PC-3 (cell line): ENCODE data around the gene ATP13A5. TPM values are rescaled to one million over a fixed set of nuclear protein-coding genes. Genes with fewer than 3 reads are reported as not detected.

Experiments used
- ATAC-seq: fragments of 200-7000 bp; cut with Tn5 transposase; 2 replicates; pipeline ENCODE4 v1.9.1; 2020; ENCODE audit warnings: mild to moderate bottlenecking, moderate library complexity
- BruUV-seq: library from RNA; stranded (reverse); fragments of 400-500 nt; replicated peaks from 2 replicates; lab custom pipeline; 2021; lab: Mats Ljungman, UMichigan
- CTCF ChIA-PET: fragments of 300-600 bp; sonication (Branson Sonifier 250); formaldehyde crosslinking; loops from one replicate; lab custom pipeline; 2022; ENCODE audit warnings: antibody characterized with exemption; lab: Charles Lee
- POLR2A ChIA-PET: fragments of 300-600 bp; sonication (Branson Sonifier 250); formaldehyde crosslinking; loops from one replicate; lab custom pipeline; 2022; ENCODE audit warnings: antibody characterized with exemption; ENCODE audit not compliant: unreplicated experiment; lab: Charles Lee
- DNase-seq: peaks from one replicate; pipeline ENCODE4 v3.0.0-alpha.2; 2015
- H2AFZ ChIP-seq: fragments of 300-600 bp; sonication (generic); 2 replicates; pipeline ENCODE4 v1.6.0; 2016; ENCODE audit warnings: antibody characterized with exemption, low read length
- H3F3A ChIP-seq: fragments of 300-600 bp; sonication (generic); one replicate; pipeline ENCODE4 v1.6.0; 2017; ENCODE audit warnings: antibody characterized with exemption, low read length, control low read depth, mild to moderate bottlenecking; ENCODE audit not compliant: unreplicated experiment
- H3K27ac ChIP-seq: fragments of 300-600 bp; sonication (generic); 2 replicates; pipeline ENCODE4 v1.5.1; 2016; ENCODE audit warnings: mild to moderate bottlenecking, low read length
- H3K27me3 ChIP-seq: fragments of 300-600 bp; sonication (generic); 2 replicates; pipeline ENCODE4 v1.6.1; 2016; ENCODE audit warnings: low read length, mixed read lengths
- H3K36me3 ChIP-seq: fragments of 300-600 bp; sonication (generic); 2 replicates; pipeline ENCODE4 v1.6.1; 2016; ENCODE audit warnings: low read depth, mixed run types, low read length, mixed read lengths
- H3K4me1 ChIP-seq: fragments of 300-600 bp; sonication (generic); 2 replicates; pipeline ENCODE4 v1.5.1; 2016; ENCODE audit warnings: low read length; ENCODE audit not compliant: insufficient read depth
- H3K4me2 ChIP-seq: fragments of 300-600 bp; sonication (generic); 2 replicates; pipeline ENCODE4 v1.6.0; 2016; ENCODE audit warnings: low read length
- H3K4me3 ChIP-seq: fragments of 300-600 bp; sonication (generic); 2 replicates; pipeline ENCODE4 v1.5.1; 2016; ENCODE audit warnings: mild to moderate bottlenecking, low read length, mixed read lengths
- H3K79me2 ChIP-seq: fragments of 300-600 bp; sonication (generic); 2 replicates; pipeline ENCODE4 v1.6.1; 2017; ENCODE audit warnings: low read length, mixed read lengths
- H3K9ac ChIP-seq: fragments of 300-600 bp; sonication (generic); 2 replicates; pipeline ENCODE4 v1.6.0; 2016; ENCODE audit warnings: mild to moderate bottlenecking, low read length
- H3K9me2 ChIP-seq: fragments of 300-600 bp; sonication (generic); replicated peaks from 2 replicates; pipeline ENCODE4 v1.6.1; 2016; ENCODE audit warnings: mixed run types, low read length, mixed read lengths
- H3K9me3 ChIP-seq: fragments of 300-600 bp; sonication (generic); 2 replicates; pipeline ENCODE4 v1.6.1; 2016; ENCODE audit warnings: low read length, mixed read lengths
- H4K20me1 ChIP-seq: fragments of 300-600 bp; sonication (generic); 2 replicates; pipeline ENCODE4 v1.6.1; 2016; ENCODE audit warnings: low read length, mixed read lengths
- CTCF ChIP-seq: fragments of 300-600 bp; sonication (generic); conservative IDR thresholded peaks from 2 replicates; pipeline ENCODE4 v1.5.1; 2017; ENCODE audit warnings: antibody characterized with exemption, low read depth, mild to moderate bottlenecking, low read length
- EZH2 ChIP-seq: fragments of 300-600 bp; sonication (generic); IDR thresholded peaks from one replicate; pipeline ENCODE4 v1.6.1; 2017; ENCODE audit warnings: antibody characterized with exemption, mild to moderate bottlenecking, low read length; ENCODE audit not compliant: unreplicated experiment
- EZH2phosphoT487 ChIP-seq: fragments of 300-600 bp; sonication (generic); IDR thresholded peaks from 2 replicates; pipeline ENCODE4 v1.6.1; 2018; ENCODE audit warnings: mild to moderate bottlenecking, antibody characterized with exemption, low read length, borderline replicate concordance
- intact Hi-C: fragments of 100-400 bp; cut with micrococcal nuclease; formaldehyde crosslinking; loops from 2 replicates; pipeline ENCODE4 v1.9.0; 2023
- total RNA-seq: library from RNA; depleted of rRNA; stranded (reverse); fragments of >200 nt; gene quantifications from 2 replicates; pipeline ENCODE4 v1.2.3, GENCODE V29; 2014

Gene ATP13A5
- total RNA-seq, 1 experiment from 2014 or later, result not detected

GRCh38 chr3:193346259-193346658, 32.3 kb downstream of the ATP13A5 start:
- CTCF ChIA-PET, result no interaction called here
- no TSS peak for BruUV-seq
- H3K9ac ChIP-seq, result no peak overlapping the region
- no peaks in the 10 kb centered on the region for H3K36me3 ChIP-seq
- H2AFZ ChIP-seq, result no peak overlapping the region
- POLR2A ChIA-PET, result no interaction called here
- ATAC-seq, result no peak
- TF ChIP-seq EZH2 (no peak), EZH2phosphoT487 (no peak), CTCF (no peak)
- H3K4me3 ChIP-seq, result no peak overlapping the region
- no peak overlapping the region for H3K4me2 ChIP-seq
- peaks cover 58% of the 10 kb centered on the region for H3K27me3 ChIP-seq
- no peaks in the 10 kb centered on the region for H3F3A ChIP-seq
- no peaks in the 10 kb centered on the region for H3K9me3 ChIP-seq
- no peak overlapping the region for H3K27ac ChIP-seq
- no peak for DNase-seq
- no peaks in the 10 kb centered on the region for H3K79me2 ChIP-seq
- no peaks in the 10 kb centered on the region for H3K9me2 ChIP-seq
- intact Hi-C loops, result no loop called here
- H3K4me1 ChIP-seq, result no peaks in the 10 kb centered on the region
- H4K20me1 ChIP-seq, result no peaks in the 10 kb centered on the region

GRCh38 chr3:193345431-193345830, 33.1 kb downstream of the ATP13A5 start:
- TF ChIP-seq CTCF (no peak), EZH2 (no peak), EZH2phosphoT487 (no peak)
- no TSS peak for BruUV-seq
- peaks cover 62% of the 10 kb centered on the region for H3K27me3 ChIP-seq
- DNase-seq (no peak), ATAC-seq (no peak)
- H3K9me3 ChIP-seq, result no peaks in the 10 kb centered on the region
- no peaks in the 10 kb centered on the region for H3F3A ChIP-seq
- no peak overlapping the region for H3K9ac ChIP-seq
- H3K4me1 ChIP-seq, result no peaks in the 10 kb centered on the region
- H3K4me2 ChIP-seq, result no peak overlapping the region
- H3K9me2 ChIP-seq, result no peaks in the 10 kb centered on the region
- H3K27ac ChIP-seq, result no peak overlapping the region
- H3K36me3 ChIP-seq, result no peaks in the 10 kb centered on the region
- H2AFZ ChIP-seq, result no peak overlapping the region
- no peak overlapping the region for H3K4me3 ChIP-seq
- ChIA-PET CTCF (no interaction called here), POLR2A (no interaction called here)
- H3K79me2 ChIP-seq, result no peaks in the 10 kb centered on the region
- no peaks in the 10 kb centered on the region for H4K20me1 ChIP-seq
- intact Hi-C loops, result no loop called here

DNA sequence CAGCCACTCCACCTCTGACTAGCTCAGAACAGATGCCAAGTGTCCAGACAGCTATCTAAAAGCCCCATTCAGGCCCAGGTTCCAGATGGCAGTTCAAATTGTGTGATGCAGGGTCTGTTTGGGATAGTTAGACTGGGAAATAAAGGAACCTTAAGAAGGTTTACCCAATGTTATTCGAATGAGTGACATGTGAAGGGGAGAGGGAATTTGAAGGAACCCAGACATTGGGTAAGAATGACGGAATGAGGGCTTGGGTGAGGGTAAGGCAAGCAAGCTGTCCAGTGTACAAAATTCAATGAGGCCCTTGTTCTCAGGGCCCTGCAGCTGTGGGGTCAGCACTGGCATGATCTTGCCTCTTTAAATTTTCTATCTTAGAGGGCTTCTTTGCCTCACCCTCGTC, 34.1 kb downstream of the ATP13A5 start:
- Histone ChIP-seq H3K27me3 (peaks cover 71% of the 10 kb centered on the region), H3K9me3 (no peaks in the 10 kb centered on the region), H3F3A (no peaks in the 10 kb centered on the region), H3K4me1 (no peaks in the 10 kb centered on the region), H3K9me2 (no peaks in the 10 kb centered on the region), H3K4me3 (no peak overlapping the region), H3K4me2 (no peak overlapping the region), H3K27ac (no peak overlapping the region), H3K9ac (no peak overlapping the region), H4K20me1 (no peaks in the 10 kb centered on the region), H2AFZ (no peak overlapping the region), H3K79me2 (no peaks in the 10 kb centered on the region), H3K36me3 (no peaks in the 10 kb centered on the region)
- ChIA-PET POLR2A (no interaction called here), CTCF (no interaction called here)
- BruUV-seq, result no TSS peak
- DNase-seq, result no peak
- intact Hi-C loops, result no loop called here
- TF ChIP-seq EZH2 (no peak), CTCF (no peak), EZH2phosphoT487 (no peak)
- ATAC-seq, result no peak
